GF-D8 (cell line): ENCODE results near the gene ZNF613.
A peak's percentile ranks its signal among the peaks of the same experiment; 100 is the strongest.
"Not testable (repeated sequence)": the region's sequence is repeated elsewhere in the genome, so short reads cannot be mapped to it uniquely, and the experiment has no call there.

ENCODE experiments used
- DNase-seq: peaks from one replicate; lab custom pipeline; 2025; lab: John Stamatoyannopoulos, UW

The ZNF613 gene

DNA sequence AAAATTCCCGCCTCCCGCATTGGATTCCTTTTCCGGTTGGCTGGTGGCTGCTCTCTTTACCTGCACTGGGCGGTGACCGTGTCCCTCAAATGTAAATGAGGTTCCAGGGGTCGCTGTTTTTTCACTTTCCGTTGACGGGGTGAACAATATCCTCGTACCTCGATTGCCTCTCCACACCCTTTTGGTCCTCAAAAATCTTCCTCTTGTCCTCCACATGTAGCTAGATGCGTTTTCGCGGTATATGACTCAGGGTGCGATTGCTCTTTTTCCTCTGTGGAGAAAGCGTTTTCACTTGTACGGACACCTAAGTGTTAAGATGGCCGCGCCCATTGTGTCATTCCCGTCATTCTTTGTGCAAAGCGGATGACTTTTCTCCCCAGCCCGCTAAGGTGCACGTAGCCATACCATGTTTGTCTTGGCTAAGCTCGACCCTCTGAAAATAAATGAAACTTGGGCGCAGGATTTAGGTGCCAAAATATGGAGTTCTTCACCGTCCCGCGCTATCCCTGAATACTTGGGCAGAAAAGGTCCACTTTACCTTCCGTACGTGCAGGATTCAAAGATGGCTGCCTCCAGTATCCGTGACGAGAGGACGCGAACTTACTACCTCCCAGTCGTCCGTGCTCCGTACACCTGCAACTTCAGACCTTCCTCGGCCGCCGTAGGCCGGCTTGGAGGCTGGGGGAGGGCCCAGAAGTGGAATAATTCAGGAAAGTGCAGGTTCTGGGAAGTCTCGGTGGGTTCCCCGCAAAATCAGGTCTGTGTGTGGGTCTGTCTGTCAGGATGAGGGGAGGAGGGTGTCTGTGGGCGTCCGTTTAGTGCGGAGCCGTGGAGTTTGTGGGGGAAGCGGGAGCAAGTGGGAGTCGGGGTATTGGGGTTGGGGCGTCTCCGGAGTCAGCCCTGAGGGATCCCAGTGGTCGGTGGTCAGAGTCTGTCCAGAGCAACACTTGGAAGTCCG is at the start of gene ZNF613:
TSS of gene ZNF613 (plus strand) at position 689 of the 958 bp plus-strand sequence. CDS start 8,749 bp downstream, outside the sequence.
- DNase-seq: peak; percentile 82

DNA sequence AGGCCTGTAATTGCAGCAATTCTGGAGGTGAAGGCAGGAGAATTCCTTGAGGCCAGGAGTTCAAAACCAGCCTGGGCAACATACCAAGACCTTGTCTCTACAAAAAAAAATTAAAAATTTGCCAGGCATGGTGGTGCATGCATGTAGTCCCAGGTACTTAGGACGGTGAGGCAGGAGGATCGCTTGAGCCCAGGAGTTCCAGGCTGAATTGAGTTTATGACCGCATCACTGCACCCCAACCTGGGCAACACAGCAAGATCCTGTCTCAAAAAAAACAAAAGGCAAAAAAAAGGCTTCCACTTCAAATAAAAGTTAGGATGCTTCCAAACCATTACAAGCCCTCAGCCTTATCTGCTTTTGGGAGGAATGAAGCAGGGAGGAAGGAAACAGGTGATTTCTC is 44.8 kb upstream of the ZNF613 start:
- DNase-seq: no peak

DNA sequence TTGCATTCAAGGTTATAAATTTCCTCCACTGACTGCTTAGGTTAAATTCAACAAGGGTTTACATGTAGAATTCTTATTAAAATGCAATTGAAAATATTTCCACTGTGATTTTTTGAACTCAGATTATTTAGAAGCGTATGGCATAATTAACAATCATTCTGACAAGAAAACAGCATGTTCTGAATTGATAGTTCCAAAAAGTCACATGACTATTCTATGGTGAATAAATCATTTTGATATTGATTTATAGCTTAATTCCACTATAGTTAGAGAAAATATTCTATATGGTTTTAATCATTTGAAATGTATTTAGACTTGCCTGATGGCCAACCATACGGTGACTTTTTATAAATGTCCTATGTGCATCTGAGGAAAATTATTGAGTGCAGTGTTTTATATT is 42.6 kb upstream of the ZNF613 start:
- DNase-seq: no peak

DNA sequence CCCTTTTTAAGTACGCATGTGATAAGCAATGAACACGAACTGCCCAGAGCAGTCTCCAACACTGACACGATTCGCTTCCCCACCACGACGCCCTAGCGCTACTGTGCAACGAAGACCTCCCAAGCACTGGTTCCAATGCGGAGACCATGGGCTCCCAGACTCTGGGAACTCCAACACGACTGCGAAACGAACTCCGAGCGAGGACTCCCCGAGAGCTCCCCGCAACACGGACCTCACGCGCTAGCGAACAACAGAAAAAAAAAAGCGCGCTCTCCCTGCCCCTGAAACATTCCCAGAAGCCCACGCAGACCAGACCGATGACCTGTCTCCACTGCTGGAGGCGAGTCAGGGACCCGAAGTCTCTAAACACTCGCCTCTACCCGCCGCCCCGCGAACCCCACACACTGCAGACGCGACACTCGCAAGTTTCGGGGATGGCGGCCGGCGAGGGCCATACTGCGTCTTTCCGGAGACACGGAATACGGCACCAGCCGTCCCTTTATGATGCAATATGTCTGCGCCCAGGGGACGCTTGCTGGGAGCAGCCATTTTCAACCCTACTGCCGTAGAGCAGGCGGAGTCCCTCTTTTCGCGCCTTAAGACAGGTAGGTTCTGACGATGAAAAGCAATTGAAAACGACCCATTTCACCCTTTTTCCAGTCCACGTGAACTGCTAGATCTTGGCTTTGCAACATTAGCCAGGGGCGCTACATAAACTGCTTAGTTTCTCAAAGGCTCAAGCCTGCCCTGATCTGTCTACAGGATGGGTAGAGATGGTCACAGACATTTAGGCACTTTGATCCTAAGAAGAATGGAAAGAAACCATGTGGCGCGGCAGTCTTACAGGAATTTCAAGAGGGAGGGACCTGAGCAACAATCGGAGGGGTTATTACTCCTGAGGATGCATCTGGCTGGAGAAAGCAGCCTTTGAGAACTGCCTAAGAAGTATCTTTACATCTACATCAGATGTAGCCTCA is 39.5 kb upstream of the ZNF613 start, which contains the start of gene ZNF577:
TSS of gene ZNF577 (minus strand) at position 430 of the 977 bp plus-strand sequence. CDS start 7,569 bp downstream, outside the sequence.
- peak; percentile 71 for DNase-seq

DNA sequence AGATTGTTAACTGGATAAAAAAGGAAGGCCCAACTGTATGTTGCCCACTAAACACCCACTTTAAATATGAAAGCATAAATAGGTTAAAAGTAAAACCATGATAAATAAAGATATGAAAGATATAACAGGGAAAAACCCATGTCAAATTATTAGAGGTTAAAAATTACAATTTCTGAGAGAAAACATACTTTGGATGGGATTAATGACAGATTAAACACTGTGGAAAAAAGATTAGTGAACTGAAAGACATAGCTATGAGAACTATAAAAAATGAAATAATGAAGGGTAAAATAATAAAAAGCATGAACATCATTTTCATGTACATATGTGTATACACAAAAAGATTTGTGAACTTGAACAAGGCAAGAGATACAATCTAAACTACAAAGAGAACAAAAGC is 37.3 kb upstream of the ZNF613 start:
- DNase-seq: no peak

DNA sequence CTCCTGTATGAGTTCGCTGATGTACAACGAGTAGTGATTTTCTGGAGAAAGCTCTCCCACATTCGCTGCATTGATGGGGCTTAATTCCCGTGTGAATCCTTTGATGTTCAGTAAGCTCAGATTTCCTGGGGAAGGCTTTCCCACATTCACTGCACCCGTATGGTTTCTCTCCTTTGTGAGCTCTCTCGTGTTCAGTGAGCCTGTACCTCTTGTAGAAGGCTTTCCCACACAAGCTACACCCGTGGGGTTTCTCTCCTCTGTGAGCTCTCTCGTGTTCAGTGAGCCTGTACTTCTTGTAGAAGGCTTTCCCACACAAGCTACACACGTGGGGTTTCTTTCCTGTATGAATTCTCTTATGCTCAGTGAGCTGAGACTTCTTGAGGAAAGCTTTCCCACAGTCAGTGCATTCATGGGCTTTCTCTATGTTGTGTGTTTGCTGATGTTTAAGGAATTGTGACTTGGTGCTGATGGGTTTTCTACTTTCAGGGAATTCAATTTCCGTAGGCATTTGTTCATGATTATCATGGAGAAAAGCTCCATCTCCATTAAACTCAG is 36.0 kb upstream of the ZNF613 start:
- DNase-seq: no peak

DNA sequence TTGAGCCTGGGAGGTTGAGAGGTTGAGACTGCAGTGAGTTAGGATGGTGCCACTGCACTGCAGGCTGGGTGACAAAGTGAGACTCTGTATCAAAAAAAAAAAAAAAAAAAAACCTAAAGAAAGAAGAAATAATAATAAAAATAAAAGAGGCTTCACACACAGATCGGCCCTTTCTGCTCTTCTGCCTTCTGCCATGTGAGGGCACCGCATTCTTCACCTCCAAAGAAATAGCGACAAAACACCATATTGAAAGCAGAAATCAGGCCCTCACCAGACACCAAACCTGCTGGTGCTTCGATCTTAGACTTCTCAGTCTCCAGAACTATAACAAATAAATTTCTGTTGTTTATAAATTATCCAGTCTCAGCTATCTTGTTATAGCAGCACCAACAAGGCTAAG is 25.4 kb upstream of the ZNF613 start:
- DNase-seq: no peak

DNA sequence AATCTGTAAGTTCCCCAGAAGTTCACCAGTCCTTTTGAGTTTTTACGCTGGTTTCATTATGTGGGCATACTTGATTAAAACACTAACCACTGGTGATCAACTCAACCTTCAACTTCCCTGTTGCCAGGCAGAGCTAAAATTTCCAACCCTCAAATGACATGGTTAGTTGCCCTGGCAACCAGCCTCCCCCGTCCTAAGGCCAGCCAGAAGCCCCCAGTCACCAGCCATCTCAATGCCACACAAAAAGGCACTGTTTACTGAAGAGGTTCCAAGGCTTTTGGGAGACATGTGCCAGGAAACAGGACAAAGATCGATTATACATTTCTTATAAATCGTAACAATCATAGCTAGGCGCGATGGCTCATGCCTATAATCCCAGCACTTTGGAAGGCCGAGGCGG is 24.1 kb upstream of the ZNF613 start:
- no peak for DNase-seq

DNA sequence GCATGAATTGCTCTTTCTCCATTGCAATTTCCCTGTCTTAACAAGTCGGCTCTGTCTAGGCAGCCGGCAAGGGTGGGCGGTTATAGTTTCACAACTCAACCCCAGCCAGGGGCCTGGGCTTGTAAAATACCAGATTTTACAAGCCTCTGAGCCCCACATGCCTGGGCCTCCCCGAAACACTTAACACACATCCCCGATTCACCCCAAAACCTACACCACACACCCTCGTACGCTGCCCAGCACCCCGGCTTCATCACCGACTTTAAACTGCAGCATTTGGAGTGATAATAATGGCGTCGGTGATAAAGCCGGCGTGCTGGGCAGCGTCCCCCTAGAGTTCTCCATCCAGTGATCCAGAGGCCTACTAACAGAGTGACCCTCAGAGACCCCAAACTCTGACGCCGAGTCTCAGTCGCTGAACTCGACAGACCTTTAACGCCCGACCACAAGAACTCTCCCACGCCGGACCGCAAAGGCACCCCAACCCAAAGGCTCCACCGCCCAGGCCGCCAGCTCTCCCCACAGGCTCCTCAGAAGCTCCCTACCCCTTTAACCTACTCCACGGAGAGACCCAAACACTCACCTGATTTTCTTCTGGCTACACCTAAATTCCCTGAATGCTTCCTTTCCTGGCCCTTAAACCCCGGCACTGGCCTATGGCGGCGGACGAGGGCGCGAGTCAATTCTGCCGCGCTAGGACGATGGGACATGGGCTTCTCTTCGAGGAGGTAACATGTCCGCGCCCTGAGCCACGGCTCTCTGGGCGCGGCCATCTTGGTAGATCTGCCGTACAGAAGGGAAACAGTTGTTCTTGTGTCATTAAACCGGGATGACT is 22.7 kb upstream of the ZNF613 start, which contains the start of gene ZNF649:
TSS of gene ZNF649 (minus strand) at position 687 of the 835 bp plus-strand sequence. CDS start 4,910 bp downstream, outside the sequence.
- peak; percentile 63 for DNase-seq

DNA sequence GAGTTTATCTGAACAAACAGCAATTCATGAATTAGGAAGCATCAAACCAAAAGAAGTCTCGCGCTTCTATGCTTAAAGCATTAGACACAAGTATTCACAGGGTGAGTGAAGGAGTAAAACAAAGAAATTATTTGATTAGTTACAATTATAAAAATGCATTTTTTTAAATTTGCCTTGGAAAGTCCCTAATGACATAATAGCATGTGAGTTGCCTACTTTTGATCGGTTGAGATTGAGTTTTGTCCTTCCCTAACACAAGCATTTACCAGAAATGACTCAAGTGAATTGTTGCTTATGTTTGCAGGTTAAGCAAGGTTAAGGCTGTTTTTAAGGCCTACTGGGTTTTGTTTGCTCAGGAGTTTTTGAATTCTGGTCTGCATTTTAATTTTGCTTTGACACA is 22.1 kb upstream of the ZNF613 start:
- no peak for DNase-seq

DNA sequence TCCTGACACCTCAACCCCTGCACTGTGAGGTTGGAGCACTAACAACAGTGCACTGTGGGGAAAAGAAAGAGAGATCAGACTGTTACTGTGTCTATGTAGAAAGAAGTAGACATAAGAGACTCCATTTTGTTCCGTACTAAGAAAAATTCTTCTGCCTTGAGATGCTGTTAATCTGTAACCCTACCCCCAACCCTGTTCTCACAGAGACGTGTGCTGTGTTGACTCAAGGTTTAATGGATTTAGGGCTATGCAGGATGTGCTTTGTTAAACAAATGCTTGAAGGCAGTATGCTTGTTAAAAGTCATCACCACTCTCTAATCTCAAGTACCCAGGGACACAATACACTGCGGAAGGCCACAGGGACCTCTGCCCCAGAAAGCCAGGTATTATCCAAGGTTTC is 21.6 kb upstream of the ZNF613 start:
- DNase-seq: not testable (repeated sequence)

DNA sequence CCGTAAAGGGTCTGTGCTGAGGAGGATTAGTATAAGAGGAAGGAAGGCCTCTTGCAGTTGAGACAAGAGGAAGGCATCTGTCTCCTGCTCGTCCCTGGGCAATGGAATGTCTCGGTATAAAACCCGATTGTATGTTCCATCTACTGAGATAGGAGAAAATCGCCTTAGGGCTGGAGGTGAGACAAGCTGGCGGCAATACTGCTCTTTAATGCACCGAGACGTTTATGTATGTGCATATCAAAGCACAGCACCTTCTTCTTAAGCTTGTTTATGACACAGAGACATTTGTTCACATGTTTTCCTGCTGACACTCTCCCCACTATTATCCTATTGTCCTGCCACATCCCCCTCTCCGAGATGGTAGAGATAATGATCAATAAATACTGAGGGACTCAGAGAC is 21.2 kb upstream of the ZNF613 start:
- not testable (repeated sequence) for DNase-seq

DNA sequence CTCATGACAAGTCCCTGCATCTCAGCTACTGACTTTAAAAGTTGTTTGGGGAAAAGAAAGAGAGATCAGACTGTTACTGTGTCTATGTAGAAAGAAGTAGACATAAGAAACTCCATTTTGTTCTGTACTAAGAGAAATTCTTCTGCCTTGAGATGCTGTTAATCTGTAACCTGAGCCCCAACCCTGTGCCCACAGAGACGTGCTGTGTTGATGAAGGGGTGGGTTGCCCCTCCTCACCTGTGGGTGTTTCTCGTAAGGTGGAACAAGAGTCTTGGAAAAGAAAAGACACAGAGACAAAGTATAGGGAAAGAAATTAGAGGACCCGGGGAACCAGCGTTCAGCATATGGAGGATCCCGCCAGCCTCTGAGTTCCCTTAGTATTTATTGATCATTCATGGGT is 19.3 kb upstream of the ZNF613 start:
- not testable (repeated sequence) for DNase-seq

DNA sequence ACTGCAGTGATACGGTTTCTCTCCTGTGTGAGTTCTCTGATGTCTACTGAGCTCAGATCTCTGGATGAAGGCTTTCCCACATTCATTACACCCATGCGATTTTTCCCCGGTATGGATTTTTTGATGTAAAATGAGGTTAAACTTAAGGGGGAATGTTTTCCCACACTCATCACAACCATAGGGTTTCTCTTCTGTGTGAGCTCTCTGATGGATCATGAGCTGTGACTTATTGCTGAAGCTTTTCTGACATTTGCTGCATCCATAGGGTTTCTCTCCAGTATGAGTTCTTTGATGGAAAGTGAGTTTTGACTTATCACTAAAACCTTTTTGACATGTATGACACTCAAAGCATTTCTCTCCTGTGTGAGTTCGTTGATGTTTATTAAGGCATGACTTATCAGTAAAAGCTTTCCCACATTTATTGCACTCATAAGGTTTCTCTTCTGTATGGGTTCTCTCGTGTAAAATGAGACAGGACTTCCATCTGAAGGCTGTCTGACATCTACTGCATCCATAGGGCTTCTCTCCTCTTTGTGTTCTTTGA is 11.9 kb upstream of the ZNF613 start:
- no peak for DNase-seq

DNA sequence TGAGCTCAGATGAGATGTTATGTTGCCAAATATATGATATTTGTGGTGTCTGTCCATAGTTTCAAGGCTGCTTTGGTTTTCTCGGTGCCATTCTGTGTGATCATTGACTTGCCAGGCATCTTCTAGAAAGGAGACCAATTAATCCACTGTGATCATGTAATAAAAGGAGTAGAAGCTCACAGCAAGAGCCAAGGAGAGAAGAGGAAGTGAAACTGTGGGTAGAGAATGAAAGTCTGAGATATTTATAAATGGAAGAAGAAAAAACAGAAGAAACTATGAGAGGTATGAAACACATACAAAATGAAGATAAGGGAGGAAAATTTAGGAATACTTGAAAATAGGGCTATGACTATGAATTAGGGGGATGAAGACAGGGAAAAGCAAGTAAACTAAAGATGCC is 11.1 kb upstream of the ZNF613 start:
- no peak for DNase-seq

DNA sequence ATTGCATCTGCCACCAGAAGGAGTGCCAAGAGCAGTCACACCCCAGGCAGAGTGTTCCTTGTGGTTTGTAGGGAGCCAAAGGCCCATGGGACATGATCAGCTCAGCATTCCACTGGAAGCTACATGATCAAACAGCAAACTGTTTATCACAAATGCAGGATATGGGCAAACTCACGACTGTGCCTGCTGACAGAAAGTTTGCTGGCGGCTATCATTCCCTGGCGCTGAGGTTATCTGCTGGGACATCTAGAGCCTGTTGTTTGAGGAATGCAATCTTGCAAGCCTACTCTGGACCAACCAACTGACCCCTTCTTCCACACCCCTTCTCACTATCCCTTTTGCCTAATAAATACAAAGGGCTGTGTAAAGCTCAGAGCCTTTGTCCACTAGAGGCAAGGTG is 7.7 kb upstream of the ZNF613 start:
- DNase-seq: no peak

DNA sequence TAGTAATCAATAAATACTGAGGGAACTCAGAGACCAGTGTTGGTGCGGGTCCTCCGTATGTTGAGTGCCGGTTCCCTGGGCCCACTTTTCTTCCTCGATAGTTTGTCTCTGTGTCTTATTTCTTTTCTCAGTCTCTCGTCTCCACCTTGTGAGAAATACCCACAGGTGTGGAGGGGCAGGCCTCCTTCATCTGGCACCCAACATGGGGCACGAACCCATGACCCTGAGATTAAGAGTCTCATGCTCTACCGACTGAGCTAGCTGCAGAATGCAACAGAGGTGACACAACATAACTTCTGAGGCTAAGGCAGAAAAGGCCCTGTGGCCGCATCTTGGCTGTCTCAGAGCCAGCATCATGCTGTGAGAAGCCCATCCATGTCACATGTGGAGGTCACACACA is 5.3 kb upstream of the ZNF613 start:
- DNase-seq: no peak

DNA sequence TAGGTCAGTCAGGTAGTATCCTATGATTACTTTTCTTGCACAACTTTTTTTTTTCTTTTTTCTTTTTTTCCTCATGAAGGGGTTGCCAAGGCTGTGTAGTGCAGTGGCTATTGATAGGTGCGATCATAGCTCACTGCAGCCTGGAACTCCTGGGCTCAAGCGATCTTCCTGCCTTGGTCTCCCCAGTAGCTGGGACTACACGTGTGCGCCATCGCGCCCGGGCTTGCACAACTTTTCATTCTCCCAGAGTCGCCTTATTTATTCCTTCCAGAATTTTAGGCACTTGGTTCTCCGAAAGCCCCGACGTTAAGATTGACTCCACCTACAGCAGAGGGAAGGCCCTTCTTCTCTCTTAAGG is 867 bp upstream of the ZNF613 start:
- no peak for DNase-seq

DNA sequence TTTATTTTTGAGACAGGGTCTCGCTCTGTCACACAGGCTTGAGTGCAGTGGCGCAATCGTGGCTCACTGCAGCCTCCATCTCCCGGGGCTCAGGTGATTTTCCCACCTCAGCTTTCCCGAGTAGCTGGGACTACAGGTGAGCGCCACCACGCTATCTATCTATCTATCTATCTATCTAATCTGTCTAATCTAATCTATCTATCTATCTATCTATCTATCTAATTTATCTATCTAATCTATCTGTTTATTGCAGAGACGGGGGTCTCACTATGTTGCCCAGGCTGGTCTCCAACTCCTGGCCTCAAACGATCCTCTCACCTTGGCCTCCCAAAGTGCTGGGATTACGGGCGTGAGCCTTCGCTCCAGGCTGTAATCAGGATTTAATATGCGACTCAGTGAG is 587 bp downstream of the ZNF613 start:
- no peak for DNase-seq

DNA sequence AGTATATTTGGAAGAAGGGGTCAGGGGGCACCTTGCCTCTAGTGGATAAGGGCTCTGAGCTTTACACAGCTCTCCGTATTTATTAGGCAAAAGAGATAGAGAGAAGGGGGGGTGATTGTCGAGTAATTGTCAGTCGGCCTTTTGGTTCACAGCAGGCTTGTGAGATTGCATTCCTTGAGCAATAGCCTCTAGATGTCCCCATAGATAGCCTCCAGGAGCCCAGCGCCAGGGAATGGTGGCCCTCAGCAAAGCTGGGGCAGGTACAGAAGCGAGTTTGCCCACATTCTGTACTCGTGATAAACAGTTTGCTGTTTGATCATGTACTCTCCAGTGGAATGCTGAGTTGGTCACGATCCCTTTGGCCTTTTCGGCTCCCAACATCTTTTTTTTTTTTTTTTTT is 4.6 kb downstream of the ZNF613 start:
- DNase-seq: no peak

DNA sequence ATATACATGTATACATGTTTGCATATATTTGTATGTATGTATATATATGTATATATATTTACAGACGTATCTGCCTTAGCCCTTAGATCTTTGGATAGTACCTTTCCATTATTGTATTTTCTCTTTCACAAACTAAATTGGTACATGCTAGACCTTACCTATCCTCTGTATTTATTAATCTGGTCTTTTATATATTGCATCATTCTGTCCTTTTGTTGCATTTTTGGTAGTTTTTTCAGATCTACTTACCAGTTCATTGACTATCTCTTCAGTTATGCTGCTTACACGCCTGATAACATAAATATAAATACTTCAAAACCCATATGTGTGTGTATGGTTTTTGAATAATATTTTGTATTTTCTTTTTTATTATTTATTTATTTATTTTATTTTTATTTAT is 11.7 kb downstream of the ZNF613 start:
- no peak for DNase-seq
